Adrenal gland (tissue), 12 donors: ENCODE data around the gene MYO18A. TPM values are rescaled to one million over a fixed set of nuclear protein-coding genes. Genes with fewer than 3 reads are reported as not detected.

Experiments
- DNase-seq, 7 donors: peaks; one replicate each; pipeline ENCODE4 v3.0.0-alpha.2; 2019 to 2020
- H3K27ac ChIP-seq, 5 donors: fragments of 200-600 bp; sonication (generic) in 4 of 5; 1 replicate in 3 of 5; 2 replicates in 2 of 5; pipeline versions ENCODE4 v1.5.1 to v1.8.0; 2016 to 2020; ENCODE audit warnings: mild to moderate bottlenecking in 1 of 5
- H3K27me3 ChIP-seq: fragments of 200-600 bp; 2 replicates; pipeline ENCODE4 v1.8.0; 2021
- H3K36me3 ChIP-seq, 2 donors: fragments of 200-600 bp; replicated peaks in 1 of 2; 1 replicate in 1 of 2; 2 replicates in 1 of 2; pipeline versions ENCODE4 v1.5.1 to v1.8.0; 2018 to 2022
- H3K4me1 ChIP-seq, 2 donors: fragments of 200-600 bp; replicated peaks in 1 of 2; 1 replicate in 1 of 2; 2 replicates in 1 of 2; pipeline versions ENCODE4 v1.5.1 to v1.8.0; 2018 to 2021
- H3K4me3 ChIP-seq, 4 donors: fragments of 200-600 bp; sonication (generic) in 3 of 4; one replicate each; pipeline ENCODE4 v1.5.1; 2016 to 2018
- H3K9me3 ChIP-seq, 3 donors: fragments of 200-600 bp; sonication (generic) in 1 of 3; replicated peaks in 1 of 3; 1 replicate in 2 of 3; 2 replicates in 1 of 3; pipeline versions ENCODE4 v1.5.1 to v1.8.0; 2016 to 2021
- POLR2A ChIP-seq, 2 donors: fragments of 450-650 bp; IDR thresholded peaks; one replicate each; pipeline ENCODE4 v1.6.1; 2017; ENCODE audit warnings: antibody characterized with exemption in 2 of 2, mild to moderate bottlenecking in 2 of 2, moderate library complexity in 1 of 2
- WGBS, 4 donors: extraction: QIAGEN DNeasy Blood & Tissue Kit in 2 of 4; methylation state at CpG; one replicate each; pipeline versions ENCODE4 v1.1.5 to v1.1.7; 2013 to 2017; 5-methylcytosine and 5-hydroxymethylcytosine counted together
- intact Hi-C, 2 donors: fragments of 100-400 bp; cut with DNase I; formaldehyde crosslinking; loops; one replicate each; pipeline versions ENCODE4 v1.14.1 to v1.15.0; 2022 to 2023
- polyA plus RNA-seq, 3 donors: library from polyadenylated mRNA; stranded (reverse); fragments of 200-250 nt in 2 of 3; fragments of 350-450 nt in 1 of 3; fragmentation: Illumina TruSeq in 1 of 3; extraction: RNeasy Lipid Tissue Mini Kit (QIAGEN cat#74804) in 1 of 3; gene quantifications; one replicate each; pipeline ENCODE4 v1.2.3, GENCODE V29; 2013 to 2014
- total RNA-seq, 9 donors: library from RNA; depleted of rRNA in 4 of 9; stranded (reverse); fragments of >200 nt in 4 of 9; fragments of 120-200 nt in 1 of 9; fragmentation: NEBNext Ultra II Directional in 1 of 9; extraction: Animal tissue kit (Norgen Biotek cat#: 25700) in 1 of 9; gene quantifications; one replicate each; pipeline versions ENCODE4 v1.1.0 to v1.2.4, GENCODE V29; 2013 to 2023
- TF ChIP-seq, protein P1 (sequence below), 6 experiments: fragments of 450-650 bp in 4 of 6; fragments of 200-600 bp in 2 of 6; sonication (generic) in 1 of 6; IDR thresholded peaks; 1 replicate in 5 of 6; 2 replicates in 1 of 6; pipeline versions ENCODE4 v1.5.1 to v1.8.0; 2016 to 2021; ENCODE audit warnings: antibody characterized with exemption in 6 of 6, mild to moderate bottlenecking in 2 of 6, moderate library complexity in 1 of 6
- donor health status: healthy with polysubstance abuse.
- donor health status: Bipolar disorder and iron deficiency.
- donor health status: DM: yes; HTN: yes; CAD: no.
- donor health status: DM: no; HTN: no; CAD: no.
- donor health status: DM: no; HTN: no; CAD: no.
- donor health status: DM: yes; HTN: yes; CAD: no.

The MYO18A gene
- total and polyA plus RNA-seq, 12 donors, result 19.6 to 95.6 (median 40.7) TPM

DNA sequence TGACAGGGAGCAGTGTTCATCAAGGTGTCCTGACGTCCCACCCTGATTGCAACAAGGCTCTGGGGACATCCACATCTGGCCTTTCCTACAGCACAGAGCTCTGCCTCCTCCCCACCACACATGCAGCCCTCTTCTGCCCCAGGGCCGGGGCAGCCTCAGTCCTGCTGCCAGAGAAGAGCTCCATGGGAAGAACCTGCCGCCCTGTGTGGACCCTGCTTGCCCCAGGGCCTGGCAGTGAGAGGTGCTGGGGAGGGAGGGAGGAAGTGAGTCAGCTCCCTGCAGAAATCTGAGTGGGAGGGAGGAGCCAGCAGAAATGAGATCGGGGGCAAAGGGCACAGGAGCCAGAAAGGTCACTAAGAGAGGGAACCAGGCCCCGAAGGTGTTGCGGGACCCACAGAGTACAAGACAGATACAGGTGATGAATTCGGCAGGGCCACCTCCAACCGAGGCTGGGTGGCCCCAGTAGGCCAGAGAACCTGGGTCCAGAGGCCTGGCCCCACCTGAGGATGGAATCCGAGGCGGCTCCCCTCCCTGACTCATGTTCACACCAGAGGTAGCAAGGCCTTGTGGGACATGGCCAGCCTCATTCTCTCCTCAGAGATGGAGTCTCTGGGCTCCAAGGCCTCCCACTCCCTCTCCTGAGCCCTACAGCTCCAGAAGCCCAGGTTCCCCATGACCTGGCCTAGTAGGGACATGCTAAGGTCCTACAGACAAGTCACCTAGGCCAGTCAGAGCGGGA lies 24.8 kb downstream of the MYO18A start:
- H3K27me3 ChIP-seq, result no peaks in the 10 kb centered on the region
- no peaks in the 10 kb centered on the region for H3K36me3 ChIP-seq
- peak in 6 of 7 donors; percentile 63 to 80 (median 74) for DNase-seq
- peak overlapping the region in 1 of 4 donors; percentile 21 for H3K4me3 ChIP-seq
- H3K9me3 ChIP-seq, result no peaks in the 10 kb centered on the region
- TF ChIP-seq, protein P1, sequence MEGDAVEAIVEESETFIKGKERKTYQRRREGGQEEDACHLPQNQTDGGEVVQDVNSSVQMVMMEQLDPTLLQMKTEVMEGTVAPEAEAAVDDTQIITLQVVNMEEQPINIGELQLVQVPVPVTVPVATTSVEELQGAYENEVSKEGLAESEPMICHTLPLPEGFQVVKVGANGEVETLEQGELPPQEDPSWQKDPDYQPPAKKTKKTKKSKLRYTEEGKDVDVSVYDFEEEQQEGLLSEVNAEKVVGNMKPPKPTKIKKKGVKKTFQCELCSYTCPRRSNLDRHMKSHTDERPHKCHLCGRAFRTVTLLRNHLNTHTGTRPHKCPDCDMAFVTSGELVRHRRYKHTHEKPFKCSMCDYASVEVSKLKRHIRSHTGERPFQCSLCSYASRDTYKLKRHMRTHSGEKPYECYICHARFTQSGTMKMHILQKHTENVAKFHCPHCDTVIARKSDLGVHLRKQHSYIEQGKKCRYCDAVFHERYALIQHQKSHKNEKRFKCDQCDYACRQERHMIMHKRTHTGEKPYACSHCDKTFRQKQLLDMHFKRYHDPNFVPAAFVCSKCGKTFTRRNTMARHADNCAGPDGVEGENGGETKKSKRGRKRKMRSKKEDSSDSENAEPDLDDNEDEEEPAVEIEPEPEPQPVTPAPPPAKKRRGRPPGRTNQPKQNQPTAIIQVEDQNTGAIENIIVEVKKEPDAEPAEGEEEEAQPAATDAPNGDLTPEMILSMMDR (IDR thresholded peaks at IDR 0.05), result no peak
- no peak for TF ChIP-seq POLR2A (IDR thresholded peaks at IDR 0.05)
- H3K27ac ChIP-seq, result peak overlapping the region in 4 of 5 donors; percentile 27 to 82 (median 76)
- intact Hi-C loops, result no loop called here
- WGBS, 4 donors, result 29 to 47% (median 39%) methylated on average over 8 to 11 of the region's 11 CpGs
- peaks cover 18 to 68% of the 10 kb centered on the region in 2 donors for H3K4me1 ChIP-seq

DNA sequence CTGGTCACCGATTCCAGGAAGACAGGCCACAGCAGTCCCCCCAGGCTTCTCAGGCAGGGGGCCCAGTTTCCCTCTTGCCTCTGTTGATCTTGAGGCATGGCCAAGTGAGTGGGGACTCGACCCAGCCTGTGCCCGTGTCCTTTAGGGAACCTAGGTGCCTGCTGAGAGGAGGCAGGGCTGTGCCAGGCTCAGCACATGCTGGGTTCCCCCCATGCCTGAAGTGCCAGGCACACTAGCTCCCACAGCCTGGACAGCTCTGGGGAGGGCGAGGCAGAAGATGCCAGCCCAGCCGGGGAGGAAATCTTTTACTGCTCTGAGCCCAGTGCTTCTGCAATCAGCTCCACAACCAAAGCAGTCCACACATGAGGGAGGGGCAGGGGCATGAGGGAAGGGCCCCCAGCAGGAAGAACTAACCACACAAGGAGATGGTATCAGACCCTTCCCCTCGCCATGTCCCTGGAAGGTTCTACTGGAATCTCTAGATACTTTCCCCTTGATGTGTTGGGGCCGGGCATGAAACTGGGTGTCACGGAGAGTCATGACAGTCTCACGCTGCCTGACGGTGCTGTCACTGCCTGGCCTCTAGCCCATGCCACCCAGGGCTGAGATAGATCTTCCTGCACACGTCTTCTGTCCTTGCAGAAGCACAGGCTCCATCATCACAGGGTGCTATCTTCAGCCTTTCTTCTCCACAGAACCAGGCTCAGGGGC lies 25.5 kb downstream of the MYO18A start:
- Histone ChIP-seq H3K27me3 (no peaks in the 10 kb centered on the region), H3K4me1 (peaks cover 19 to 73% of the 10 kb centered on the region in 2 donors), H3K9me3 (no peaks in the 10 kb centered on the region), H3K36me3 (no peaks in the 10 kb centered on the region), H3K27ac (peak overlapping the region in 4 of 5 donors; percentile 27 to 82 (median 76)), H3K4me3 (peak overlapping the region in 1 of 4 donors; percentile 21)
- 20 to 42% (median 37%) methylated on average over 2 to 11 of the region's 11 CpGs for WGBS, 4 donors
- TF ChIP-seq, protein P1 (IDR thresholded peaks at IDR 0.05), result no peak
- TF ChIP-seq POLR2A (IDR thresholded peaks at IDR 0.05), result no peak
- peak in 6 of 7 donors; percentile 56 to 83 (median 68) for DNase-seq
- intact Hi-C loops, result loop anchor here in 1 of 2 donors (5.0 kb wide), 2 partner anchors 63 to 138 kb away; partner anchors contain the start of gene NUFIP2

GRCh38 chr17:29151567-29151966 lies 28.6 kb downstream of the MYO18A start:
- Histone ChIP-seq H3K4me3 (no peak overlapping the region), H3K27me3 (no peaks in the 10 kb centered on the region), H3K9me3 (no peaks in the 10 kb centered on the region), H3K36me3 (no peaks in the 10 kb centered on the region), H3K27ac (no peak overlapping the region), H3K4me1 (peaks cover 29 to 66% of the 10 kb centered on the region in 2 donors)
- 85 to 89% (median 87%) methylated on average over 4 of the region's 4 CpGs for WGBS, 4 donors
- DNase-seq, result no peak
- intact Hi-C loops, result loop anchor here in 1 of 2 donors (5.0 kb wide), 2 partner anchors 66 to 141 kb away; partner anchors contain the start of gene NUFIP2
- TF ChIP-seq POLR2A (IDR thresholded peaks at IDR 0.05), result no peak
- TF ChIP-seq, protein P1 (IDR thresholded peaks at IDR 0.05), result no peak

GRCh38 chr17:29150161-29150560 lies 30.0 kb downstream of the MYO18A start:
- Histone ChIP-seq H3K36me3 (no peaks in the 10 kb centered on the region), H3K4me3 (no peak overlapping the region), H3K27ac (peak overlapping the region in 2 of 5 donors; percentile 70 to 79), H3K9me3 (no peaks in the 10 kb centered on the region), H3K27me3 (no peaks in the 10 kb centered on the region), H3K4me1 (peaks cover 20 to 62% of the 10 kb centered on the region in 2 donors)
- intact Hi-C loops, result loop anchor here in 1 of 2 donors (5.0 kb wide), 2 partner anchors 67 to 142 kb away; partner anchors contain the start of gene NUFIP2
- TF ChIP-seq, protein P1 (IDR thresholded peaks at IDR 0.05), result no peak
- TF ChIP-seq POLR2A (IDR thresholded peaks at IDR 0.05), result no peak
- 55 to 83% (median 77%) methylated on average over 2 of the region's 2 CpGs for WGBS, 4 donors
- peak in 1 of 7 donors; percentile 49 for DNase-seq
